ENCODE data around the gene TNFRSF21. TPM values are rescaled to one million over a fixed set of nuclear protein-coding genes. Genes with fewer than 3 reads are reported as not detected.
"Not testable (repeated sequence)": the region's sequence is repeated elsewhere in the genome, so short reads cannot be mapped to it uniquely, and the experiment has no call there.

The TNFRSF21 gene
- total and polyA plus RNA-seq, 2 donors (not counting 1 experiment from before 2014, with no cell fraction given), result 0.43 to 1.2 TPM

- H3K9me3 ChIP-seq (ENCODE audit: control extremely low read depth in 1 of 3, control insufficient read depth in 2 of 3, insufficient read depth in 1 of 3, low read length in 2 of 3), result no peaks in the 10 kb centered on the region
- no peak overlapping the region for H3K4me3 ChIP-seq (ENCODE audit: control extremely low read depth in 1 of 5, extremely low read depth in 1 of 5, insufficient read depth in 1 of 5, low read depth in 2 of 5, low read length in 4 of 5)
- no peaks in the 10 kb centered on the region for H3K79me2 ChIP-seq (ENCODE audit: control insufficient read depth, insufficient read depth, low read length)
- peaks cover 14 to 16% of the 10 kb centered on the region in 2 donors for H3K4me1 ChIP-seq (ENCODE audit: control insufficient read depth in 2 of 2, insufficient read depth in 2 of 2, low read length in 2 of 2)
- ATAC-seq (ENCODE audit: low read depth) (no peak), DNase-seq (no peak)
- H3K9me3 Mint-ChIP-seq (ENCODE audit: insufficient read depth), result peaks cover 2% of the 10 kb centered on the region
- CTCF ChIA-PET, result interaction anchor here (1.1 kb wide), 1 partner anchor 89 kb away, joined by 3 read pairs; no protein-coding TSS in a partner anchor
- H3K27ac ChIP-seq (ENCODE audit: low read length in 2 of 2), result no peak overlapping the region
- H3K4me2 ChIP-seq (replicated peaks; ENCODE audit: low read depth, low read length, poor library complexity, severe bottlenecking), result no peak overlapping the region
- H2AFZ ChIP-seq (ENCODE audit: insufficient read depth, low read depth, low read length, poor library complexity, severe bottlenecking), result no peak overlapping the region
- intact Hi-C loops (cut with micrococcal nuclease), result no loop called here
- POLR2A ChIA-PET, result no interaction called here
- no peak overlapping the region for H3K4me3 Mint-ChIP-seq
- no peaks in the 10 kb centered on the region for H3K27me3 ChIP-seq (replicated peaks in 1 of 4; ENCODE audit: control extremely low read depth in 1 of 4, control insufficient read depth in 3 of 4, insufficient read depth in 4 of 4, low read length in 3 of 4)
- H3K4me1 Mint-ChIP-seq, result peaks cover 25% of the 10 kb centered on the region
- H4K20me1 ChIP-seq (ENCODE audit: control insufficient read depth, insufficient read depth, low read length, poor library complexity, severe bottlenecking), result no peaks in the 10 kb centered on the region
- H3K27ac Mint-ChIP-seq, result peak overlapping the region; percentile 11
- H3K36me3 ChIP-seq (replicated peaks in 1 of 2; ENCODE audit: control extremely low read depth in 1 of 2, control insufficient read depth in 1 of 2, extremely low read depth in 1 of 2, insufficient read depth in 2 of 2, low read length in 1 of 2), result no peaks in the 10 kb centered on the region
- H3K27me3 Mint-ChIP-seq, result peaks cover 6% of the 10 kb centered on the region
- no peak overlapping the region for H3K9ac ChIP-seq (ENCODE audit: low read length)
- TF ChIP-seq, protein P1, sequence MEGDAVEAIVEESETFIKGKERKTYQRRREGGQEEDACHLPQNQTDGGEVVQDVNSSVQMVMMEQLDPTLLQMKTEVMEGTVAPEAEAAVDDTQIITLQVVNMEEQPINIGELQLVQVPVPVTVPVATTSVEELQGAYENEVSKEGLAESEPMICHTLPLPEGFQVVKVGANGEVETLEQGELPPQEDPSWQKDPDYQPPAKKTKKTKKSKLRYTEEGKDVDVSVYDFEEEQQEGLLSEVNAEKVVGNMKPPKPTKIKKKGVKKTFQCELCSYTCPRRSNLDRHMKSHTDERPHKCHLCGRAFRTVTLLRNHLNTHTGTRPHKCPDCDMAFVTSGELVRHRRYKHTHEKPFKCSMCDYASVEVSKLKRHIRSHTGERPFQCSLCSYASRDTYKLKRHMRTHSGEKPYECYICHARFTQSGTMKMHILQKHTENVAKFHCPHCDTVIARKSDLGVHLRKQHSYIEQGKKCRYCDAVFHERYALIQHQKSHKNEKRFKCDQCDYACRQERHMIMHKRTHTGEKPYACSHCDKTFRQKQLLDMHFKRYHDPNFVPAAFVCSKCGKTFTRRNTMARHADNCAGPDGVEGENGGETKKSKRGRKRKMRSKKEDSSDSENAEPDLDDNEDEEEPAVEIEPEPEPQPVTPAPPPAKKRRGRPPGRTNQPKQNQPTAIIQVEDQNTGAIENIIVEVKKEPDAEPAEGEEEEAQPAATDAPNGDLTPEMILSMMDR (IDR thresholded peaks at IDR 0.05), result no peak
- TF ChIP-seq EZH2 (IDR thresholded peaks at IDR 0.05; ENCODE audit: borderline replicate concordance, insufficient read depth, low read depth, low read length, poor library complexity, severe bottlenecking), result no peak
Measured at GRCh38 chr6:47334334-47334733, 24.6 kb upstream of the TNFRSF21 start.

- H3K27ac ChIP-seq (ENCODE audit: low read length in 2 of 2); H3K36me3 ChIP-seq (replicated peaks in 1 of 2; ENCODE audit: control extremely low read depth in 1 of 2, control insufficient read depth in 1 of 2, extremely low read depth in 1 of 2, insufficient read depth in 2 of 2, low read length in 1 of 2); H3K9me3 ChIP-seq (ENCODE audit: control extremely low read depth in 1 of 3, control insufficient read depth in 2 of 3, insufficient read depth in 1 of 3, low read length in 2 of 3); H3K9me3 Mint-ChIP-seq (ENCODE audit: insufficient read depth); H3K4me1 ChIP-seq (ENCODE audit: control insufficient read depth in 2 of 2, insufficient read depth in 2 of 2, low read length in 2 of 2); H3K4me2 ChIP-seq (replicated peaks; ENCODE audit: low read depth, low read length, poor library complexity, severe bottlenecking); H3K4me3 Mint-ChIP-seq; CTCF ChIA-PET; POLR2A ChIA-PET; H3K27ac Mint-ChIP-seq; DNase-seq; H3K4me3 ChIP-seq (ENCODE audit: control extremely low read depth in 1 of 5, extremely low read depth in 1 of 5, insufficient read depth in 1 of 5, low read depth in 2 of 5, low read length in 4 of 5); H3K27me3 ChIP-seq (replicated peaks in 1 of 4; ENCODE audit: control extremely low read depth in 1 of 4, control insufficient read depth in 3 of 4, insufficient read depth in 4 of 4, low read length in 3 of 4); H3K79me2 ChIP-seq (ENCODE audit: control insufficient read depth, insufficient read depth, low read length); intact Hi-C loops (cut with micrococcal nuclease); H3K9ac ChIP-seq (ENCODE audit: low read length); H4K20me1 ChIP-seq (ENCODE audit: control insufficient read depth, insufficient read depth, low read length, poor library complexity, severe bottlenecking); H3K4me1 Mint-ChIP-seq; H2AFZ ChIP-seq (ENCODE audit: insufficient read depth, low read depth, low read length, poor library complexity, severe bottlenecking); ATAC-seq (ENCODE audit: low read depth): not testable (repeated sequence)
- H3K27me3 Mint-ChIP-seq, result peaks cover 16% of the 10 kb centered on the region
- WGBS (ENCODE audit: insufficient coverage), result 100% methylated on average over 1 of the region's 3 CpGs
Measured at GRCh38 chr6:47328606-47329005, 18.9 kb upstream of the TNFRSF21 start.

DNA sequence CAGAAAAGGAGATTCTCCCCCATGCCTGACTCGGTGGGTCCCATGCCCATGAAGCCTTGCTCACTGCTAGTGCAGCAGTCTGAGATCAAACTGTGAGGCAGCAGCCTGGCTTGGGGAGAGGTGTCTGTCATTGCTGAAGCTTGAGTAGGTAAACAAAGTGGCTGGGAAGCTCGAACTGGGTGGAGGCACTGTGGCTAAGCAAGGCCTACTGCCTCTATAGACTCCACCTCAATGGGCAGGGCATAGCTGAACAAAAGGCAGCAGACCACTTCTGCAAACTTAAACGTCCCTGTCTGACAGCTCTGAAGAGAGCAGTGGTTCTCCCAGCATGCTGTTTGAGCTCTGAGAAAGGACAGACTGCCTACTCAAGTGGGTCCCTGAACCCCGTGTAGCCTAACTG is 18.4 kb upstream of the TNFRSF21 start:
- H3K27ac Mint-ChIP-seq; H3K4me1 Mint-ChIP-seq; intact Hi-C loops (cut with micrococcal nuclease); H3K79me2 ChIP-seq (ENCODE audit: control insufficient read depth, insufficient read depth, low read length); H3K27me3 ChIP-seq (replicated peaks in 1 of 4; ENCODE audit: control extremely low read depth in 1 of 4, control insufficient read depth in 3 of 4, insufficient read depth in 4 of 4, low read length in 3 of 4); H3K36me3 ChIP-seq (replicated peaks in 1 of 2; ENCODE audit: control extremely low read depth in 1 of 2, control insufficient read depth in 1 of 2, extremely low read depth in 1 of 2, insufficient read depth in 2 of 2, low read length in 1 of 2); H3K4me1 ChIP-seq (ENCODE audit: control insufficient read depth in 2 of 2, insufficient read depth in 2 of 2, low read length in 2 of 2); H3K9ac ChIP-seq (ENCODE audit: low read length); H3K4me3 Mint-ChIP-seq; H4K20me1 ChIP-seq (ENCODE audit: control insufficient read depth, insufficient read depth, low read length, poor library complexity, severe bottlenecking); CTCF ChIA-PET; H3K4me2 ChIP-seq (replicated peaks; ENCODE audit: low read depth, low read length, poor library complexity, severe bottlenecking); H3K27ac ChIP-seq (ENCODE audit: low read length in 2 of 2); POLR2A ChIA-PET; H3K9me3 Mint-ChIP-seq (ENCODE audit: insufficient read depth); H3K4me3 ChIP-seq (ENCODE audit: control extremely low read depth in 1 of 5, extremely low read depth in 1 of 5, insufficient read depth in 1 of 5, low read depth in 2 of 5, low read length in 4 of 5); ATAC-seq (ENCODE audit: low read depth); H2AFZ ChIP-seq (ENCODE audit: insufficient read depth, low read depth, low read length, poor library complexity, severe bottlenecking); DNase-seq; H3K9me3 ChIP-seq (ENCODE audit: control extremely low read depth in 1 of 3, control insufficient read depth in 2 of 3, insufficient read depth in 1 of 3, low read length in 2 of 3): not testable (repeated sequence)
- 50% methylated on average over 3 of the region's 4 CpGs for WGBS (ENCODE audit: insufficient coverage)
- peaks cover 18% of the 10 kb centered on the region for H3K27me3 Mint-ChIP-seq
